Left kidney (tissue), 2 donors: Measurements from ENCODE around the gene CRPPA. TPM values are rescaled to one million over a fixed set of nuclear protein-coding genes. Genes with fewer than 3 reads are reported as not detected.
"Not testable (repeated sequence)": the region's sequence is repeated elsewhere in the genome, so short reads cannot be mapped to it uniquely, and the experiment has no call there.

ENCODE experiments used
- DNase-seq: peaks from one replicate; pipeline ENCODE4 v3.0.0-alpha.2; 2013
- polyA plus RNA-seq: library from polyadenylated mRNA; unstranded; fragments of 120-200 nt; gene quantifications from one replicate; pipeline ENCODE4 v1.2.1, GENCODE V29; 2013; ENCODE audit not compliant: insufficient read length

Gene CRPPA
- polyA plus RNA-seq, 1 donor = 6.0 TPM

- DNase-seq = no peak
Observed at GRCh38 chr7:16397501-16398145, 23.7 kb downstream of the CRPPA start.

GRCh38 chr7:16396766-16397500, 24.4 kb downstream of the CRPPA start:
- DNase-seq = no peak

GRCh38 chr7:16395121-16395520, 26.2 kb downstream of the CRPPA start:
- no peak for DNase-seq

- no peak for DNase-seq
Observed at GRCh38 chr7:16393862-16394422, 27.4 kb downstream of the CRPPA start.

GRCh38 chr7:16392990-16393523, 28.3 kb downstream of the CRPPA start:
- DNase-seq = no peak

GRCh38 chr7:16383786-16384185, 37.6 kb downstream of the CRPPA start:
- DNase-seq = not testable (repeated sequence)

GRCh38 chr7:16383103-16383502, 38.2 kb downstream of the CRPPA start:
- DNase-seq = not testable (repeated sequence)

Other genes starting within 250 kb of the CRPPA start
- 47.8 TPM for gene SOSTDC1, start 44.2 kb upstream of the CRPPA start, polyA plus RNA-seq
- gene LRRC72, start 105.3 kb upstream of the CRPPA start, polyA plus RNA-seq = not detected
- gene ANKMY2, start 224.2 kb upstream of the CRPPA start, polyA plus RNA-seq = 34.6 TPM
- gene BZW2, start 224.6 kb upstream of the CRPPA start, polyA plus RNA-seq = 84.2 TPM